ENCODE results near the gene LDLRAD4.

LDLRAD4 gene

GRCh38 chr18:13320096-13320495 is 101.5 kb downstream of the LDLRAD4 start:
- Histone ChIP-seq H3K27me3 (replicated peaks in 2 of 5; ENCODE audit: control insufficient read depth in 4 of 5, insufficient read depth in 5 of 5, low read length in 4 of 5) (no peaks in the 10 kb centered on the region), H3K36me3 (ENCODE audit: control insufficient read depth in 4 of 4, insufficient read depth in 4 of 4, low read length in 3 of 4) (peaks cover 0 to 2% (median under 1%) of the 10 kb centered on the region in 4 experiments), H3K4me3 (ENCODE audit: control insufficient read depth in 1 of 7, extremely low read depth in 1 of 7, insufficient read depth in 4 of 7, low read depth in 2 of 7, low read length in 6 of 7) (no peak overlapping the region), H3K9me3 (ENCODE audit: control extremely low read depth in 1 of 5, control insufficient read depth in 4 of 5, insufficient read depth in 2 of 5, low read depth in 1 of 5, low read length in 4 of 5) (peaks cover 6 to 15% (median 9%) of the 10 kb centered on the region in 5 experiments), H3K27ac (ENCODE audit: insufficient read depth in 1 of 2, low read depth in 1 of 2, low read length in 2 of 2, poor library complexity in 1 of 2, severe bottlenecking in 2 of 2) (no peak overlapping the region), H3K4me1 (ENCODE audit: control extremely low read depth in 1 of 4, control insufficient read depth in 4 of 4, insufficient read depth in 4 of 4, low read length in 3 of 4) (peaks cover 0 to 4% (median 0%) of the 10 kb centered on the region in 4 experiments)
- CTCF ChIA-PET = no interaction called here
- WGBS (ENCODE audit: insufficient coverage) = 95% methylated on average over 8 of the region's 8 CpGs
- POLR2A ChIA-PET = no interaction called here
- no peak for DNase-seq

- Histone ChIP-seq H3K9me3 (ENCODE audit: control extremely low read depth in 1 of 5, control insufficient read depth in 4 of 5, insufficient read depth in 2 of 5, low read depth in 1 of 5, low read length in 4 of 5) (peaks cover 5 to 9% (median 7%) of the 10 kb centered on the region in 5 experiments), H3K4me1 (ENCODE audit: control extremely low read depth in 1 of 4, control insufficient read depth in 4 of 4, insufficient read depth in 4 of 4, low read length in 3 of 4) (peaks cover 0 to 4% (median 0%) of the 10 kb centered on the region in 4 experiments), H3K36me3 (ENCODE audit: control insufficient read depth in 4 of 4, insufficient read depth in 4 of 4, low read length in 3 of 4) (peaks cover 0 to 4% (median 1%) of the 10 kb centered on the region in 4 experiments), H3K27me3 (replicated peaks in 2 of 5; ENCODE audit: control insufficient read depth in 4 of 5, insufficient read depth in 5 of 5, low read length in 4 of 5) (no peaks in the 10 kb centered on the region), H3K27ac (ENCODE audit: insufficient read depth in 1 of 2, low read depth in 1 of 2, low read length in 2 of 2, poor library complexity in 1 of 2, severe bottlenecking in 2 of 2) (no peak overlapping the region), H3K4me3 (ENCODE audit: control insufficient read depth in 1 of 7, extremely low read depth in 1 of 7, insufficient read depth in 4 of 7, low read depth in 2 of 7, low read length in 6 of 7) (no peak overlapping the region)
- ChIA-PET POLR2A (no interaction called here), CTCF (no interaction called here)
- no peak for DNase-seq
- 98% methylated on average over 14 of the region's 17 CpGs for WGBS (ENCODE audit: insufficient coverage)
Observed at GRCh38 chr18:13320891-13321425, 102.4 kb downstream of the LDLRAD4 start.

- DNase-seq = no peak
- peaks cover 0 to 4% (median 0%) of the 10 kb centered on the region in 4 experiments for H3K36me3 ChIP-seq (ENCODE audit: control insufficient read depth in 4 of 4, insufficient read depth in 4 of 4, low read length in 3 of 4)
- CTCF ChIA-PET = no interaction called here
- POLR2A ChIA-PET = no interaction called here
- peaks cover 0 to 3% (median 0%) of the 10 kb centered on the region in 5 experiments for H3K9me3 ChIP-seq (ENCODE audit: control extremely low read depth in 1 of 5, control insufficient read depth in 4 of 5, insufficient read depth in 2 of 5, low read depth in 1 of 5, low read length in 4 of 5)
- H3K4me3 ChIP-seq (ENCODE audit: control insufficient read depth in 1 of 7, extremely low read depth in 1 of 7, insufficient read depth in 4 of 7, low read depth in 2 of 7, low read length in 6 of 7) = no peak overlapping the region
- no CpG with 5 or more reads among the region's 1 CpG for WGBS (ENCODE audit: insufficient coverage)
- H3K27me3 ChIP-seq (replicated peaks in 2 of 5; ENCODE audit: control insufficient read depth in 4 of 5, insufficient read depth in 5 of 5, low read length in 4 of 5) = no peaks in the 10 kb centered on the region
- H3K27ac ChIP-seq (ENCODE audit: insufficient read depth in 1 of 2, low read depth in 1 of 2, low read length in 2 of 2, poor library complexity in 1 of 2, severe bottlenecking in 2 of 2) = no peak overlapping the region
- peaks cover 0 to 4% (median 0%) of the 10 kb centered on the region in 4 experiments for H3K4me1 ChIP-seq (ENCODE audit: control extremely low read depth in 1 of 4, control insufficient read depth in 4 of 4, insufficient read depth in 4 of 4, low read length in 3 of 4)
Observed at GRCh38 chr18:13321923-13322322, 103.4 kb downstream of the LDLRAD4 start.

DNA sequence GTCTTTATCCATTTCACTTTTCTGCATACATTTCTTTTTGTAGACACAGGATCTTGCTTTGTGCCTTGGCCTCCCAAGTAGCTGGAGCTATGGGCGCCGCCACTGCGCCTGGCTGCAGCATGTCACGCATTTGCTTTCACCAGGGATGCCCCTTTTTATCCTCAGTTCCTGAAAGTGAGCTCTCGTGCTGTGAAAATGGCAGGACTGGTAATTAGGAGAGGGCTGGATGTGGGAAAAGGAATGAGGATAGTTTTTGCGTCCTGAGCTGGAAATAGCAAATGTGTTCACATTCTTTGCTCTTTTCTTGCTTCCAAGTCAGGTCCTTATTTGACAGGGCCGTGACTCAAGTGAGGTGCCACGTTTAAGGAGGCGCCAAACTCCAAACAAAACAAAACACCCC is 104.6 kb downstream of the LDLRAD4 start:
- Histone ChIP-seq H3K27me3 (replicated peaks in 2 of 5; ENCODE audit: control insufficient read depth in 4 of 5, insufficient read depth in 5 of 5, low read length in 4 of 5) (no peaks in the 10 kb centered on the region), H3K4me3 (ENCODE audit: control insufficient read depth in 1 of 7, extremely low read depth in 1 of 7, insufficient read depth in 4 of 7, low read depth in 2 of 7, low read length in 6 of 7) (no peak overlapping the region), H3K27ac (ENCODE audit: insufficient read depth in 1 of 2, low read depth in 1 of 2, low read length in 2 of 2, poor library complexity in 1 of 2, severe bottlenecking in 2 of 2) (no peak overlapping the region), H3K4me1 (ENCODE audit: control extremely low read depth in 1 of 4, control insufficient read depth in 4 of 4, insufficient read depth in 4 of 4, low read length in 3 of 4) (peaks cover 0 to 4% (median 0%) of the 10 kb centered on the region in 4 experiments), H3K9me3 (ENCODE audit: control extremely low read depth in 1 of 5, control insufficient read depth in 4 of 5, insufficient read depth in 2 of 5, low read depth in 1 of 5, low read length in 4 of 5) (peaks cover 0 to 5% (median 3%) of the 10 kb centered on the region in 5 experiments), H3K36me3 (ENCODE audit: control insufficient read depth in 4 of 4, insufficient read depth in 4 of 4, low read length in 3 of 4) (peaks cover 0 to 5% (median 2%) of the 10 kb centered on the region in 4 experiments)
- ChIA-PET POLR2A (no interaction called here), CTCF (no interaction called here)
- no peak for DNase-seq
- 100% methylated on average over 5 of the region's 9 CpGs for WGBS (ENCODE audit: insufficient coverage)

GRCh38 chr18:13324880-13325279 is 106.3 kb downstream of the LDLRAD4 start:
- Histone ChIP-seq H3K4me3 (ENCODE audit: control insufficient read depth in 1 of 7, extremely low read depth in 1 of 7, insufficient read depth in 4 of 7, low read depth in 2 of 7, low read length in 6 of 7) (no peak overlapping the region), H3K36me3 (ENCODE audit: control insufficient read depth in 4 of 4, insufficient read depth in 4 of 4, low read length in 3 of 4) (peaks cover 0 to 5% (median 2%) of the 10 kb centered on the region in 4 experiments), H3K9me3 (ENCODE audit: control extremely low read depth in 1 of 5, control insufficient read depth in 4 of 5, insufficient read depth in 2 of 5, low read depth in 1 of 5, low read length in 4 of 5) (peaks cover 0 to 9% (median 3%) of the 10 kb centered on the region in 5 experiments), H3K27ac (ENCODE audit: insufficient read depth in 1 of 2, low read depth in 1 of 2, low read length in 2 of 2, poor library complexity in 1 of 2, severe bottlenecking in 2 of 2) (no peak overlapping the region), H3K27me3 (replicated peaks in 2 of 5; ENCODE audit: control insufficient read depth in 4 of 5, insufficient read depth in 5 of 5, low read length in 4 of 5) (no peaks in the 10 kb centered on the region), H3K4me1 (ENCODE audit: control extremely low read depth in 1 of 4, control insufficient read depth in 4 of 4, insufficient read depth in 4 of 4, low read length in 3 of 4) (no peaks in the 10 kb centered on the region)
- WGBS (ENCODE audit: insufficient coverage) = 98% methylated on average over 8 of the region's 8 CpGs
- DNase-seq = no peak
- POLR2A ChIA-PET = no interaction called here
- CTCF ChIA-PET = interaction anchor here (1.0 to 1.2 kb wide), 2 partner anchors 12 to 109 kb away, joined by 4 to 5 read pairs; no protein-coding TSS in a partner anchor

DNA sequence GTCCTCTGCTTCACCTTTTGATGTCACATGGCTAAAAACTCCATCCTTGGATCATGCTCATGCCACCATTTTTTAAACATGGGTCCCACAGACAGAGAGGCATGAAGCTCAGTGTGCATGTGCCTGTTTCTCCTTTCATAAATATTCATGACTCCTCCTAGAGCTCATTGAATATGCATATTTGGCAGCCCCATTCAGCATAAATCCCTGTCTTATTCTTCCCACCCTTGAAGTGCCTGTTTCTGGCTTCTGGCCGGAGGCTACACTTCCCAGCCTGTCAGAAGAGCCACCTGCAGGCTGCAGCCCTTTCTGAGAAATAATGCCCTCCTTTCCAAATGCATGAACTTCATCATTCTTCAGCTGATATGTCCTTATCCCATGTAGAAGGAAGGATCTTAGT is 109.7 kb downstream of the LDLRAD4 start:
- ChIA-PET POLR2A (no interaction called here), CTCF (no interaction called here)
- no peak overlapping the region for H3K4me3 ChIP-seq (ENCODE audit: control insufficient read depth in 1 of 7, extremely low read depth in 1 of 7, insufficient read depth in 4 of 7, low read depth in 2 of 7, low read length in 6 of 7)
- no peak for DNase-seq
- no peaks in the 10 kb centered on the region for H3K4me1 ChIP-seq (ENCODE audit: control extremely low read depth in 1 of 4, control insufficient read depth in 4 of 4, insufficient read depth in 4 of 4, low read length in 3 of 4)
- no peak overlapping the region for H3K27ac ChIP-seq (ENCODE audit: insufficient read depth in 1 of 2, low read depth in 1 of 2, low read length in 2 of 2, poor library complexity in 1 of 2, severe bottlenecking in 2 of 2)
- H3K27me3 ChIP-seq (replicated peaks in 2 of 5; ENCODE audit: control insufficient read depth in 4 of 5, insufficient read depth in 5 of 5, low read length in 4 of 5) = no peaks in the 10 kb centered on the region
- WGBS (ENCODE audit: insufficient coverage) = 100% methylated on average over 1 of the region's 1 CpG
- peaks cover 0 to 9% (median 3%) of the 10 kb centered on the region in 5 experiments for H3K9me3 ChIP-seq (ENCODE audit: control extremely low read depth in 1 of 5, control insufficient read depth in 4 of 5, insufficient read depth in 2 of 5, low read depth in 1 of 5, low read length in 4 of 5)
- peaks cover 0 to 5% (median 2%) of the 10 kb centered on the region in 4 experiments for H3K36me3 ChIP-seq (ENCODE audit: control insufficient read depth in 4 of 4, insufficient read depth in 4 of 4, low read length in 3 of 4)

DNA sequence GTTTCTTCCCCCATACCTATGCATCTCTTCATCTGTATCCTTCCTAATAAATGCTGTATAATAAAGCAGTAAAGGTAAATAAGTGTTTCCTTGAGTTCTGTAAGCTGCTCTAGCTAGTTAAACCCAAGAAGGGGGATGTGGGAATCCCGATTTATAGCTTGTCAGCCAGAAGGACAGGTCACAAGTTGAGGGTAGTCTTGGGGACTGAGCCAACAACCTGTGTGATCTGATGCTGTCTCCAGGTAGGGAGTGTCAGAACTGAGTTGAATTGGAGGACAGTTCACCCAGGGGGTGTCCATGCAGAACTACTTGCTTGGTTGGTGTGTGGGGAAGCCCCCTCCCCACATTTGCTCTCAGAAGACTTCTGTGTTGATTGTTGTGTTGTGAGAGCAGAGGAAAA is 112.4 kb downstream of the LDLRAD4 start:
- H3K9me3 ChIP-seq (ENCODE audit: control extremely low read depth in 1 of 5, control insufficient read depth in 4 of 5, insufficient read depth in 2 of 5, low read depth in 1 of 5, low read length in 4 of 5) = peaks cover 0 to 17% (median 3%) of the 10 kb centered on the region in 5 experiments
- CTCF ChIA-PET = no interaction called here

More for the DNA sequence above, 112.4 kb downstream of the LDLRAD4 start:
- Histone ChIP-seq H3K4me3 (ENCODE audit: control insufficient read depth in 1 of 7, extremely low read depth in 1 of 7, insufficient read depth in 4 of 7, low read depth in 2 of 7, low read length in 6 of 7) (no peak overlapping the region), H3K36me3 (ENCODE audit: control insufficient read depth in 4 of 4, insufficient read depth in 4 of 4, low read length in 3 of 4) (peaks cover 0 to 5% (median 0%) of the 10 kb centered on the region in 4 experiments), H3K27me3 (replicated peaks in 2 of 5; ENCODE audit: control insufficient read depth in 4 of 5, insufficient read depth in 5 of 5, low read length in 4 of 5) (no peaks in the 10 kb centered on the region), H3K27ac (ENCODE audit: insufficient read depth in 1 of 2, low read depth in 1 of 2, low read length in 2 of 2, poor library complexity in 1 of 2, severe bottlenecking in 2 of 2) (no peak overlapping the region), H3K4me1 (ENCODE audit: control extremely low read depth in 1 of 4, control insufficient read depth in 4 of 4, insufficient read depth in 4 of 4, low read length in 3 of 4) (no peaks in the 10 kb centered on the region)
- no peak for DNase-seq
- 80% methylated on average over 1 of the region's 1 CpG for WGBS (ENCODE audit: insufficient coverage)
- POLR2A ChIA-PET = no interaction called here
